Stimulated activated CD8-positive, alpha-beta memory T cell treated with anti-CD3 and anti-CD28 coated beads, Interleukin-4, amount 100 ng/mL, for 24 hours (primary cell): ENCODE results near the gene SHANK1.

ENCODE experiments used
- DNase-seq: peaks from one replicate; pipeline ENCODE4 v3.0.0-alpha.2; 2020; ENCODE audit warnings: low read depth

SHANK1 gene

GRCh38 chr19:50728084-50728737, 8.6 kb upstream of the SHANK1 start:
- DNase-seq, result peak; percentile 84

DNA sequence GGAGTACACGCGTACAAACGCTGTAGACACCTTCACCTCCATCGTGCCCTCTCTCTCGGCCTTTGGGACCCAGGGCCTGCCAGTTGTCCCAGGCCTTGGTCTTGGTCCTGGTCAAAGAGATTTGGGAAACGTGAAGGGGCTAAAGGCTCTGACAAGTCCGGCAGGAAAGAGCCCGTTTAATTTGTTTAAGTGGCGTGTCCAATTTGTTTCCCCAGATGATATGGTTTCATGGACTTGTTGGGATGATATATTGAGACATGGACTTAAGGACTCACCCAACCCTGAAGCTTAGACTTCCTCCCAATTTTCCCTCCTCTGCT, 6.3 kb upstream of the SHANK1 start:
- DNase-seq, result no peak

DNA sequence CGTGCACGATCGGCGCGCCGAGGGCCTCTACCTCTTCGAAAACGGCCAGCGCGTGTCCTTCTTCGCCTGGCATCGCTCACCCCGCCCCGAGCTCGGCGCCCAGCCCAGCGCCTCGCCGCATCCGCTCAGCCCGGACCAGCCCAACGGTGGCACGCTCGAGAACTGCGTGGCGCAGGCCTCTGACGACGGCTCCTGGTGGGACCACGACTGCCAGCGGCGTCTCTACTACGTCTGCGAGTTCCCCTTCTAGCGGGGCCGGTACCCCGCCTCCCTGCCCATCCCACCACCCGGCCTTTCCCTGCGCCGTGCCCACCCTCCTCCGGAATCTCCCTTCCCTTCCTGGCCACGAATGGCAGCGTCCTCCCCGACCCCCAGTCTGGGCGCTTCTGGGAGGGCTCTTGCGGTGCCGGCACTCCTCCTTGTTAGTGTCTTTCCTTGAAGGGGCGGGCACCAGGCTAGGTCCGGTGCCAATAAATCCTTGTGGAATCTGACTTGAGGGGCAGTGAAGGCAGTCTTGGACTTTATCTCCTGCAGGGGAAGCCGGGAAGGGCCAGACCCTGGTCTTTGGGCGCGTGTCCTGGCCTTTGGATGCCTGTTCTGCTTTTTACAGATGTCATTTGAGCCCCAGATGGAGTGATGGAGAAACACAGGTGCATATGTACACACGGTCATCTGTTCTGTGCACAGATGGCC, 5.8 kb upstream of the SHANK1 start:
- DNase-seq, result no peak

DNA sequence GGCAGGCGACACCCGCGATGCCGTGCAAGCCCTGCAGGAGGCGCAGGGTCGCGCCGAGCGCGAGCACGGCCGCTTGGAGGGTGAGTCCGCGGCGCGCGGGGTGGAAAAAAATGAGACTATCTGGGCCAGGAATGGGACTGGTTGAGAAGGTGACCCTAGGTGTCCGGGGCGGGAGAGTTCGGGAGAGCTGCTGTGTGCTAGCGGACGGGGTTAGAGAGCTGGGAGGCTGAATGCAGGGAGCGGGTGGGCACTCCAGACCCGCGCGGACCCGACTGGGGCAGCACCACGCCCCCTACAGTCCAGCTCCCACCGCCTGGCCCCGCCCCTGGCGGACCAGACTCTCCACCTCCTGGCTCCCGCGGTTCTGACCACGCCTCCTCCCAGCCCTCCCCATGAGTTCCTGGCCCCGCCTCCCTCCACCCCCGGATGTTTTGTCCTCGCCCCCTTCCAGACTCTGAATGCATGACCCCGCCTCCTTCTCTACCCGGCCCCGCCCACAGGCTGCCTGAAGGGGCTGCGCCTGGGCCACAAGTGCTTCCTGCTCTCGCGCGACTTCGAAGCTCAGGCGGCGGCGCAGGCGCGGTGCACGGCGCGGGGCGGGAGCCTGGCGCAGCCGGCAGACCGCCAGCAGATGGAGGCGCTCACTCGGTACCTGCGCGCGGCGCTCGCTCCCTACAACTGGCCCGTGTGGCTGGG, 5.1 kb upstream of the SHANK1 start:
- DNase-seq, result peak; percentile 94

DNA sequence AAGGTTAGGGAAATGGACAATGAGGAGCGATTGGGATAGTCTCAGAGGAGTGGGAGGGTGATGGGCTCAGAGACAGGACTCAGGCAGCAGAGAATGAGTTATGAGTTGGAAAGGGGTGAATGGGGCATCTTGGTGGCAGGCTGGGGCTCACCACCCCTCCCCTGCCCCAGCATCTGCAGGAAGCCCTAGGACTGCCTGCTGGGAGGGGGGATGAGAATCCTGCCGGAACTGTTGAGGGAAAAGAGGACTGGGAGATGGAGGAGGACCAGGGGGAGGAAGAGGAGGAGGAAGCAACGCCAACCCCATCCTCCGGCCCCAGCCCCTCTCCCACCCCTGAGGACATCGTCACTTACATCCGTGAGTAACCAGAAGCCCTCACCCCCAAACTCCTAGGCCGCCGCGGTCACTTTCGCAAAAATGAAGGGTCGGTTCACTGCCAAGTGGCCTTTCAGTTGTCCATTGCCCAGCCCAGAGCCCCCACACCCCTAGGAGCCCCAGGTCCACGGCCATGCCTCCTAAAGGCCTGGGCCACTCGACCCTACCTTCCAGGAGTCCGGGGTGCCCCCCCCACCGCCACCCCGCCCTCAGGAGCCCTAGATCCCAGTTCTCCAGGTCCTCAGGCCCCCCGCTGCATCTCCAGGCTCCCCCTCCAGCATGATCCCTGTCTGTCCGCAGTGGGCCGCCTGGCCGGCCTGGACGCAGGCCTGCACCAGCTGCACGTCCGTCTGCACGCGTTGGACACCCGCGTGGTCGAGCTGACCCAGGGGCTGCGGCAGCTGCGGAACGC, 4.3 kb upstream of the SHANK1 start:
- no peak for DNase-seq

DNA sequence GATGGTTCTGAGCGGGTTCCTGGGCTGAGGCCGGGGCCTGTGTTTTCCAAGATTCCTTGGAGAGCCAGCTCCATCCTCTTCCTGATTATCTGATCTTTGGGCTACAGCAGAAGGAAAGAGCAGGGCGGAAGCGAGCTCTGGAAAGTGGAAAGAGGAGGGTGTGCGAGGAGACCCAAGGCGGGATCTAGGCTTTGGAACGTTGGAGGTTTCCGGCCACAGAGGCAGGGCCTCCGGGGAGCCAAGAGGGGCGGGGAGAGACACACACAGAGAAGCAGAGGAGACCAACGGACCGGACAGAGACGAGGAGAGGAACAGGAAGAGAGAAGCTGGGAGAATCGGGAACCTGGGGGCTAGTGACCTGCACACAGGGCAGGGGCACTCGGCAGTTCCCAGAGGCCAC, 3.5 kb upstream of the SHANK1 start, which contains the start of gene CLEC11A:
CLEC11A (plus strand) TSS at position 296 of the 400 bp plus-strand sequence. CDS start 162 bp downstream, outside the sequence.
- DNase-seq, result no peak

DNA sequence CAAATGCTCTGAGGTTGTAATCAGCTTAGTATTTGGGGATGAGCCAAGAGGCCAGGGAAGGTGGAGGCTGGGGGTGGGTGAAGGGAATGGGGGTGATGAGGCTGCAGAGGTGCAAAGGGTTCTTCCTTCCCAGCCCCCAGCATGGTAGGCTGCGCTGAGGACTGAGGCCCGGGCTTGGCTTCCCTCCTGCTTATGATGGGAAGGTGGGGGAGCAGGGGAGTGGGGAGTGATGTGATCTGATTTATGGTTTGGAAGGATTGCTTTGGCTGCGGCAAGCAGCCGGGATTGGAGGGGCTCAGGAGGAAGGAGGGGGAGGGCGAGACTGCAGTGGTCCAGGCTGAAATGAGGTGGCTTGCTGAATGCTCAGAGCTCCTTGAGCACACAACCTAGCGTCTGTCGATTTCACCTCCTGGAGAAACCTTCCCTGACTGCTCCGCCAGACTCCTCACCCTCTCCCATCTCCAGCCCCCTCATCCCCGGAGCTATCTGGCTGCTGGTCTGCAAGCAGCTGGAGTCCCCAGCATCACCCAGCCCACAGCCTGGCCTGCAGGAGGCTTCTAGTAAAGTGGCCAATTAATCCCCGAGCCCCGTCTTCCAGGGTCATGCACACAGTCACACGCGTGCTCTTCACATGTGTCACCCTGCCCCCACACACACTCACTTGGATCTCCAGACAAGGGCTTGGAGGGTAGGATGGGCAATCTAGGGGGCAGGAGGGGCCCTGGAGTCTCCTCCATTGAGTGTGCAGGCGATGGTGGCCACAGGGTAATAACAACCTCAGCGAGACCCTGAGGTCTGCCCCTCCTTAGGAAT, 2.8 kb upstream of the SHANK1 start:
- no peak for DNase-seq

DNA sequence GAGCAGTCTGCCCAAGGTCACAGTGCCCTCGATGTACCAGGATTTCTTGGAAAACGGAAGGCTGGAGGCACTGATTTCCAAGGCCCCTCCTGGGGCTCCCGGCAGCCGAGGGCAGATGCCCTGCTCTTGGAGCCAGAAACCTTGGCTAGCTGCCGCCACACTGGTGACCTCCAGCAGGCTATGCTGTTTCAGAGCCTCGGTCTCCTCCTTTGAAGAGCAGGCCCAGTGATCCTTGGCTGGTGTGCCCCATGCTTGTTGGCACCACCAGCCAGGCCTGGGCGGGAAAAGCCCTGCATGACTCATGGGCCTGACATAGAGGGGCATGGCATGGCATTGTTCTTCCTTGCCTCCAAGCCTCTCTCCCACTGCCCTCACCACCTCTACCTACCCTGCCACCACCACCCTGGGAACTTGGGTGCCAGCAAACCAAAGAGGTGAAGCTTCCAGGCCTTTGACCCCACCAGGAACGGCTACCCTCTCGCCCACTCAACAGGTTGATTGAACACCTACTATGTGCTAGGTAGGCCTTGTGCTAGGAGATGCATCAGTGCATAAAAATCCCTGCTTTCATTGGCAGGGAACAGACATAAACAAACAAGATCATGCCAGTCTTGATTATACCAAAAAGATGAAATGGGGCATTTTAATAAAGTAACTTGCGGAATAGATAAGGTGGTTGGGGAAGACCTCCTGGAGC, 2.0 kb upstream of the SHANK1 start:
- no peak for DNase-seq

DNA sequence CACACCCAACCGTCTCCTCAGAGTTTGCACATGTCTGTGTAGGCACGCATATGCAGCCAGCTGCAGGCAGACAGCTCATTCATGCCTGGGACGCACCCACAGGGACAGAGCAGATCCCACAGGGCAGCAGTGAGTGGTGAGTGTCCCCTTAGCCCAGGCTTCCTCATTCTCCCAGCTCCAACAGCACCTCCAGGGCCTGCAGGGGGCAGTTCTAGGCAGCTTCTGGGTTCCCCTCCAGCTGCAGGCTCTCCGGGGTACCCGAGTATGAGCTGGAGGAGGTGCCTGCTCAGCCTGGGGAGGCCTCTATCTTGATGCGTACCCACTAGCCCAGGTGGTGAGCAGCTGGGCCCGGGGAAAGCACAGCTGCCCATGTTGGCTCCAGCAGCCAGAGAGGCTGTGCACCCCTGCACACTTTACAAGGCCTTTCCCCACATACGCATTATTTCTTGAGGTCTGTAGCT, 1.3 kb upstream of the SHANK1 start:
- no peak for DNase-seq

- DNase-seq, result no peak
These were observed 749 bp upstream of the SHANK1 start for GRCh38 chr19:50720181-50720920.

DNA sequence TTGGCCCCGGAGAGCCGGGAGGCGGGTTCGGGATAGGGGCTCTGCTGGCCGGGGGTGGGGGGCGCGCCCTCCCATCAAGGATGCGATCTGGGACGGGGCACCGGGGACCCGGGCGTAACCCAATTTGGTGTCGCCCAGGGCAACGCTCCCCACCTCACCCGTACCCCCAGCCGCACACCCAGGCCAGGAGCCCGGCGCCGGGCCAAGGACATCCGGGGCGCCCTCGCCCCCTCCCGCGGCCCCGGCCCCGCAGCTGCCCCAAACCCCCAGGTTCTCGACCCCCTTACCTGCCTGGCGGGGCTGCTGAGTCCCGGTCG, 525 bp downstream of the SHANK1 start:
- DNase-seq, result no peak

GRCh38 chr19:50718255-50719118, 1.1 kb downstream of the SHANK1 start:
- no peak for DNase-seq

DNA sequence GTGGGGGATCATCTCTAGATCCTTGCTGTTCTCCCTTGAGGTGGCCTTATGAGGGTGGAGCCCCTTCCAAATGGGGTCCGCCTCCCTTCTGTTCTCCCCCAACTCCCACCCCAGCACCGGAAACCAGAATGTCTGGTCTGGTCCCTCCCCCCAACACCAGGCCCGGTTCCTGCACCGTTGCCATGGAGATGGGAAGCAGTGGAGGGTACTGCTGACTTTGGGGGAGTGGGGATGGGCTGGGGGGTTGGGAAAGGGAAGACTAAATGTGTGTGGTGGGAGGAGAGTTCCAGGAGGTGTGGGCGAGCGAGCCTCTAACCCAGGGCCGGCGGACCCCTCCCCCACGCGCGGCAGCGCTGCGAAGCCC, 1.7 kb downstream of the SHANK1 start:
- DNase-seq, result no peak

DNA sequence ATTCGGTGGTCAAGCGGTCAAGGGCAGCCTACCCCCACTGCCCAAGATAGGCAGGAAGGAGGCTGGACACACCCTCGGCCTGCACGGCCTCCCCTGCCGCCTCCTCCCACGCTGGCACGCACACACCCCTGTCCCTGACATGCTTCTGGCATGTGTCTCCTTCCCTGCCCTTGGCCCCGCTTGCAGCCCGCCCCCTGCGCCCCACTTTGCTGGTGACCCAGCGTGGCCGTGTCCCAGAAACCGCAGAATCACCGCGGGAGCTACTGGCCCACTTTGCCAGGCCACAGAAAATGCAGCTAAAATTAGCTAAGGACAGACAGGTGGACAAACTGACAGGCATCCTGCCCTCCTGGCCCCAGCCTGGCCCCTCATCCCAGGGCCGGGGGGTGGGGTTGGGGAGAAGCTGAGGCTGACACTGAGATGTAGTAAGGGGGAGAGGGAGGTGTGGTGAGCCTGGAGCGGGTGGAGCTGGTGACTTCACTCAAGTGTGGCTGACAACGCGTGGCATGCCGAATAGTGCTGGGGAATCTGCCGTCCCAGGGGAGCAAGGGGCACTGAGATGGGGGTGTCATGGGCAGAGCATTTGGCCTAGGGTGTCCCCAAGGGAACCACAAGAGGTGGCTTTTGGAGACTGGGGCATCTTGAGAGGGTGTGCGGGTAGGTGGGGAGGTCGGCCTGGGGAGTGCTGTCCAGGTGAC, 2.4 kb downstream of the SHANK1 start:
- no peak for DNase-seq

GRCh38 chr19:50716178-50717025, 3.2 kb downstream of the SHANK1 start:
- no peak for DNase-seq

GRCh38 chr19:50713556-50714236, 5.9 kb downstream of the SHANK1 start:
- no peak for DNase-seq

GRCh38 chr19:50712833-50713232, 6.8 kb downstream of the SHANK1 start:
- DNase-seq, result no peak
